22Rv1 (cell line): ENCODE measurements around the gene ALOX15.
"Not testable (repeated sequence)": the region's sequence is repeated elsewhere in the genome, so short reads cannot be mapped to it uniquely, and the experiment has no call there.

Source experiments
- H3K27ac ChIP-seq: fragments of 450-650 bp; 2 replicates; pipeline ENCODE4 v1.5.1; 2017
- ZFX ChIP-seq: fragments of 450-650 bp; IDR thresholded peaks from 2 replicates; pipeline ENCODE4 v1.6.1; 2017; ENCODE audit warnings: antibody characterized with exemption, borderline replicate concordance
- TF ChIP-seq, protein P1 (sequence below): fragments of 450-650 bp; IDR thresholded peaks from 2 replicates; pipeline ENCODE4 v1.5.1; 2017; ENCODE audit warnings: mild to moderate bottlenecking

ALOX15 gene

DNA sequence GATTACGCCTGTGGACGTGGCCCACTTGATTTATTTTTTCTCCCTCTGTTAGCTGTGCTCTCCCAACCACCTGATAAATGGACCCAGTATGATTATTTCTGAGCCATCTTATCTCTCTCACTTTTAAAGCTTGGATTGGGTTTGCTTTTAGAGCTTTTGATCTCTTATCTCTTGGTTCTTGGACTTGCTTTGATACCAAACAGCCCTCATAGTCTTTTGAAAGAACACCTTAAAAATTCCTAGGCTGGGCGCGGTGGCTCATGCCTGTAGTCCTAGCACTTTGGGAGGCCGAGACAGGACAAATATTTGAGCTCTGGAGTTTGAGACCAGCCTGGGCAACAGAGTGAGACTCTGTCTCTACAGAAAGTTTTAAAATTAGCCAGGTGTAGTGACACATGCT lies 31.3 kb downstream of the ALOX15 start:
- no peak overlapping the region for H3K27ac ChIP-seq
- TF ChIP-seq, protein P1, sequence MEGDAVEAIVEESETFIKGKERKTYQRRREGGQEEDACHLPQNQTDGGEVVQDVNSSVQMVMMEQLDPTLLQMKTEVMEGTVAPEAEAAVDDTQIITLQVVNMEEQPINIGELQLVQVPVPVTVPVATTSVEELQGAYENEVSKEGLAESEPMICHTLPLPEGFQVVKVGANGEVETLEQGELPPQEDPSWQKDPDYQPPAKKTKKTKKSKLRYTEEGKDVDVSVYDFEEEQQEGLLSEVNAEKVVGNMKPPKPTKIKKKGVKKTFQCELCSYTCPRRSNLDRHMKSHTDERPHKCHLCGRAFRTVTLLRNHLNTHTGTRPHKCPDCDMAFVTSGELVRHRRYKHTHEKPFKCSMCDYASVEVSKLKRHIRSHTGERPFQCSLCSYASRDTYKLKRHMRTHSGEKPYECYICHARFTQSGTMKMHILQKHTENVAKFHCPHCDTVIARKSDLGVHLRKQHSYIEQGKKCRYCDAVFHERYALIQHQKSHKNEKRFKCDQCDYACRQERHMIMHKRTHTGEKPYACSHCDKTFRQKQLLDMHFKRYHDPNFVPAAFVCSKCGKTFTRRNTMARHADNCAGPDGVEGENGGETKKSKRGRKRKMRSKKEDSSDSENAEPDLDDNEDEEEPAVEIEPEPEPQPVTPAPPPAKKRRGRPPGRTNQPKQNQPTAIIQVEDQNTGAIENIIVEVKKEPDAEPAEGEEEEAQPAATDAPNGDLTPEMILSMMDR: no peak
- no peak for TF ChIP-seq ZFX

DNA sequence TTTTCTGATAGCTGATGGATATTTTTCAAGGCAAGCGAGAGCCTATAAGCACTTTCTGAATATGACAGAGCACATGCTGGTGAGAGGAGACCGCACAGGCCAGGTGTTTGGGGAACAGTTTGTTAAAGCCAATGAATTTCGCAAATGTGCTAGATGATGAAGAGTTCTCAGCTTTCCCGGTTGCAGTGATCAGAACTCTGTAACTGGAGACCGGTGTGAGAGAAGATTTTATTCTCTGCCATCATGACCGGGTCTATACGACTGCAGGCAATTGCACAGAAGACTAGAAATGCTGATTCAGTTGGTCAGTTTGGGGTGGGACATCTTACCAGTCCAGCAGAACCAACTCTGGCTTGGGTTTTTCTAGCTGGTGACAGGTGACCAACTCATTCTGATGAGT lies 31.7 kb downstream of the ALOX15 start:
- H3K27ac ChIP-seq: no peak overlapping the region
- TF ChIP-seq, protein P1: no peak
- no peak for TF ChIP-seq ZFX

DNA sequence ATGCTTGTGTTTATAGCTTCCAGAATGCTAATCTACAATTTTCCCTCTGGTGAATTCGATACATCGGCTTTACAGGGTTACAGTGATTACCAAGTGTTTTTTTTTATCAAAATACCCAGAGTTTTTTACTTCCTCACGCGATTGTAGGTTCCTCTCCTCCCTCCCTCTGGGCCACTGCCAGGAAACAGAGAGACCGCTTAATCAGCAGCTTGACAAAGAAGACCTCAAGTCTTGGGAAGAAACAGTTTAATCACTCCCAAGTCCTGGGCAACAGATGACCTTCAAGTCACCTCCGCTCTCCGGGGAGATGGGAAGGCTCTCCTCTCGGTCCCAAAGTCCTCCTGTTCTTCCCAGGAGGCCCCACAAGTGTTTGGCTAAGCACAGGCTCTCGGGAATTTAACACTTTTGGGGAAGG lies 33.7 kb downstream of the ALOX15 start:
- no peak overlapping the region for H3K27ac ChIP-seq
- TF ChIP-seq, protein P1: no peak
- no peak for TF ChIP-seq ZFX

DNA sequence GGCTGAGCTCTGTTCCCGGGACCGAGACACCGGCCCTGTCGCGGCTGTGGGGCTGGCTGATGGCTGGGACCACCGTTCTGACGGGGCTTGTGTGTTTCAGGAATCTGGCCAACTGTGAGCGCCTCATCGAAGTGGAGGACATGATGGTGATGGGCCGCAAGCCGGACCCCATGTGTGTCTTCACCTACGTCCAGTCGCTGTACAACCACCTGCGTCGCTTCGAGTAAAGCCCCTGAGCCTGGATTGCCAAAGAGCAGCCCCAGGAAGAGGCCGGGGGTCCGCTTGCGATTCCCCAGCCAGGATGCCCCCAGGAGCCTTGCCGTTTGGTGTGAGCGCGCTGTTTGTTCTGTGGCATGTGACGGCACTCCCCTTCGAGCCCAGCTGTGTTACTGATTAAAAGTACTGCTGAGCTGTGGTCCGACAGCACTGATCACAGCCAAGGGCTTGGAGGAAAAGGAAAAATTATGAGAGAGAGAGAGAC lies 34.2 kb downstream of the ALOX15 start:
- TF ChIP-seq, protein P1: no peak
- no peak for TF ChIP-seq ZFX
- no peak overlapping the region for H3K27ac ChIP-seq

DNA sequence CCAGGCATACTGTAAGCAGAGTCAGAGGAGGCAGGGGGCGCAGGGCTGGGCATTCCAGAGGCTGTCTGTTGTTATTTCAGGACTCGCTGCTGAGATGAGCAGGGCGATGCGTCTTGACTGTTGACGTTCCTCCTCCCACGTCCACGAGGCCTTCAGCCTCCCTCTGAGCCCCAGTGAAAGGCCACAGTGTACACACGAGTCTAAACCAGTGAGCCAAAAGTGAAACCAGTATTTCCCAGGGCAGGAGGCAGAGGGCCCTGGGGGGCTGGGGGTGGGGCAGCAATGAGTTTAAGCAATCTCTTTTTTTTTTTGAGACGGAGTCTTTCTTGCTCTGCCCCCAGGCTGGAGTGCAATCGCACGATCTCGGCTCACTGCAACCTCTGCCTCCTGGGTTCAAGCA lies 35.7 kb downstream of the ALOX15 start:
- H3K27ac ChIP-seq: no peak overlapping the region
- TF ChIP-seq, protein P1: no peak
- TF ChIP-seq ZFX: no peak

DNA sequence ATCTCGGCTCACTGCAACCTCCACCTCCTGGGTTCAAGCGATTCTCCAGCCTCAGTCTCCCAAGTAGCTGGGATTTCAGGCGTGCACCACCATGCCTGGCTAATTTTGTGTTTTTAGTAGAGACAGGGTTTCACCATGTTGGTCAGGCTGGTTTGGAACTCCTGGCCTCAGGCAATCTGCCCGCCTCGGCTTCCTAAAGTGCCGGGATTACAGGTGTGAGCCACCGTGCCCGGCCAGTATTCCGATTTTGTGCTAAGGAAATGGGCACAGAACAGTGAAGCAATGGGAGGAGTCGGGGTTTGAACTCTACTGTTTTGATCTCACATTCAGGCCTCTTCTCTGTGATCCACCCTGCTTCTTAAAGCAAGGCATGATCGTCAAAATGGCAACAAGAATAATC lies 36.7 kb downstream of the ALOX15 start:
- H3K27ac ChIP-seq: not testable (repeated sequence)

DNA sequence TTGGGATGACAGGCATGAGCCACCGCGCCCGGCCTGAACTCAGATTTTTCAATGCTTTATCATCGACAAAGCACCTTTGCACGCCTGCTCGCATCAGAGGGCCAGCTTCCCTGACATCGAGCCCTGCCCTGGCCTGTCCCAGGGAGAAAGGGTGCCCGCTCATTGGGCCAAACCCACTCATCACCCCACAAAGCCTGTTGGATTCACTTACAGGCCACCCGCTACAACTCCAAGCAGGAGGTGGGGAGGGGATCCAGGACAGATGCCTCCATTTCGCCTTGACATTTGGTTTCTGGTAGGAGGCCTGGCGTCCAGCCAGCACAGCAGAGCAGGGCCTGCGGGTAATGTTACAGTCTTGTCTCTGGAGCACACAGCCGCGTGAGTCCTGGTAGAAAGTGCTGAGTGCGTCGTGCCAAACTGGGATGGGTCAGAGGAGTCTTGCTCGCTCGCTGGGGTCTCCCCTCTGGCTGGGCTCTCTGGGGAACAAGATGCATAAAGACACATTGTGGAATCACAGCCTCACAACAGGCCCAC lies 37.3 kb downstream of the ALOX15 start:
- H3K27ac ChIP-seq: no peak overlapping the region
- TF ChIP-seq ZFX: no peak
- TF ChIP-seq, protein P1: no peak

DNA sequence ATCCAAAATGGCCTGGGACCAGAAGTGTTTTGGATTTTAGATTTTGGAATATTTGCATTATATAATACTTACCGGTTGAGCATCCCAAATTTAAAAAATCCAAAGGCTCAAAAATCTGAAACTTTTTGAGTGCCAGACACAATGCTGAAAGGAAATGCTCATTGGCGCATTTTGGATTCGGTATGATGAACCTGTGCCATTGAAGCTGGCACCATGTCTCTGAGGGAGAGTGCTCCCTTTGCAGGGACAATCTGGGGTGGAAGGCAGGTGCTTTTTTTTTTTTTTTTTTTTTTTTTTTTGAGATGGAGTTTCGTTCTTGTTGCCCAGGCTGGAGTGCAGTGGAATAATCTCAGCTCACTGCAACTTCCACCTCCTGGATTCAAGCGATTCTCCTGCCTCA lies 39.4 kb downstream of the ALOX15 start:
- TF ChIP-seq ZFX: no peak
- TF ChIP-seq, protein P1: no peak

More for the DNA sequence above, 39.4 kb downstream of the ALOX15 start:
- H3K27ac ChIP-seq: no peak overlapping the region
